ENCODE measurements around the gene SYP.
"Not testable (repeated sequence)": the region's sequence is repeated elsewhere in the genome, so short reads cannot be mapped to it uniquely, and the experiment has no call there.

Gene SYP

DNA sequence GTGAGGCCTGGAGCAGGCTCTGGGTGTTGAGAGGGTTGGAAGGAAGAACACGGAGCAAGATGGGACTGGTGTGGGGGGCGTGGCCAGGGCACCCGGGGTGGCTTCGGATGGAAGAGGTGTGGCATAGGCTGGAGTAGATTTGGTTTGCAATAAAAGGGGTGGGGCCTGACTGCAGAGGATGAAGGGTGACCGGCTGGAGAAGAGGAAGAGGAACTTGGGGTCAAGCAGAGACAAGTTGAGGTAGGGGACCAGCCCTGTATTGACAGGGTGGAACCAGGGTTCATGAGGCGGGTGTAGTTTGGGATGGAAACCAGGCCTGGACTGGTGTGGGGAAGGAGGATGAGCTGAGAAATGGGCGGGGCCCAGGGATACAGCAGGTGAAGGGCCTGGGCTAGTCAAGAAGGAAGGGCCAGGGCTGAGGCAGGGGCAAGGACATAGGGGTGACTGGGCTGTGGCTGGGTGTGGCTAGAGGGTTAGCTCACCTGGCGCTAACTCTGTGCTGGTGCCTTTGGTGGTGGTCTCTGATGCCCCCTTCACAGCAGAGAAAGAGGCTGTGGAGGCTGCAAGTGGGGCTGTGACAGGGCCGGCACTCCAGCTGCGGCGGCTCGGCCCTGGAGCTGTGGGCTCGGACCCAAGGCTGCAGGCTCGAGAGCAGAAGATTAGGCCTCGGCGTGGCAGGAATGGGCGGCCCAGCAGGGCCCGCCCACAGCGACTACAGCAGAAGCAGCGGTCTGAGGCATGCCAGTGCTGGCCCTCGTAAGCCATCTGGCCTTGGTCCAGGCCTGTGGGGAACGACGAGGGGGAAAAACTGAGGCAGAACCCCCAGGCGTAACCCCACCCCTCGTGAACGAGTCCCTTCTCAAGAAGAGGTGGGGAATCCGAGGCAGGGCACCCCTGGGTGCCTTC, 23.3 kb downstream of the SYP start:
- TF ChIP-seq, protein P1, sequence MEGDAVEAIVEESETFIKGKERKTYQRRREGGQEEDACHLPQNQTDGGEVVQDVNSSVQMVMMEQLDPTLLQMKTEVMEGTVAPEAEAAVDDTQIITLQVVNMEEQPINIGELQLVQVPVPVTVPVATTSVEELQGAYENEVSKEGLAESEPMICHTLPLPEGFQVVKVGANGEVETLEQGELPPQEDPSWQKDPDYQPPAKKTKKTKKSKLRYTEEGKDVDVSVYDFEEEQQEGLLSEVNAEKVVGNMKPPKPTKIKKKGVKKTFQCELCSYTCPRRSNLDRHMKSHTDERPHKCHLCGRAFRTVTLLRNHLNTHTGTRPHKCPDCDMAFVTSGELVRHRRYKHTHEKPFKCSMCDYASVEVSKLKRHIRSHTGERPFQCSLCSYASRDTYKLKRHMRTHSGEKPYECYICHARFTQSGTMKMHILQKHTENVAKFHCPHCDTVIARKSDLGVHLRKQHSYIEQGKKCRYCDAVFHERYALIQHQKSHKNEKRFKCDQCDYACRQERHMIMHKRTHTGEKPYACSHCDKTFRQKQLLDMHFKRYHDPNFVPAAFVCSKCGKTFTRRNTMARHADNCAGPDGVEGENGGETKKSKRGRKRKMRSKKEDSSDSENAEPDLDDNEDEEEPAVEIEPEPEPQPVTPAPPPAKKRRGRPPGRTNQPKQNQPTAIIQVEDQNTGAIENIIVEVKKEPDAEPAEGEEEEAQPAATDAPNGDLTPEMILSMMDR (IDR thresholded peaks at IDR 0.05; ENCODE audit: control extremely low read depth, extremely low read depth, low read depth, missing control alignments): no peak
- ChIA-PET POLR2A (no interaction called here), CTCF (interaction anchor here (1.0 to 1.2 kb wide), 2 partner anchors 13 to 14 kb away, joined by 3 to 4 read pairs; no protein-coding TSS in a partner anchor)
- DNase-seq (ENCODE audit: extremely low spot score): no peak

DNA sequence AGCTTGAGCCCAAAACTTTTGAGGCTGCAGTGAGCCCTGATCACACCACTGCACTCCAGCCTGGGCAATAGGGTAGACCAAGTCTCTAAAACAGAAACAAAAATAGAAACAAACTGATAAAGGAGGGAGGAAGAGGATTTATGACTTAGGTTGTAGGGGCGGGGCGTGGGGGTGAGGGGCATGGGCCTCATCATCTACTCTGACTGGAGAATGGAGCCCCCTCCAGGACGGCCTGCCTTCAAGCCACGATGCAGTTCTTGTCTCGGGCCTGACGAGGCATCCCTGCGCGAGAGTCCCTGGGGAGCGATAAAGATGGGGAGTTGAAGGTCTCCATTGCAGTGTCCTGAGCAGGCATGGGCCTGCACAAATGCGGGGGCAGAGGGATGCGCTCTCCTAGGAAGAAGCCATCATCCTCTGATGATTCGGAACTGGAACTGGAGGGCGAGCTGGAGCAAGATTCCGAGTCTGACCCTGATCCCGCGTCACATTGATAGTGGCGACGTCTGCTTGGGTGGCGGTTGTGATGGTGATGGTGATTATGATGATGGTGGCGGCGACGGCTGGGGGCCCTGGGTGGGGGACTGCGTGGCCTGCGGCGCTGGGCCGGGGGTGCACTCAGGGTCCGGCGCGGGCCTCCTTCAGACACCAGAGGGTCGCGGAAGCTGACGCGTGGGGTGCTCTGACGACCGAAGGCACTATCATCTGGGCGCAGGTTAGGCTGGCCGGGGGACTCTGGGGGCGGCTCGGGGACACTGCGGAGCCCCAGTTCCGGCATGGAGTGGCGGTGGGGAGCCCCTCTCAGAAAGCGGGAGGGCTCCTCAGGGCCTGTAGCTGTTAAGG, 24.3 kb downstream of the SYP start:
- CTCF ChIA-PET: interaction anchor here (0.7 to 1.5 kb wide), 3 partner anchors 9 to 20 kb away, joined by 3 to 4 read pairs (median 3); no protein-coding TSS in a partner anchor
- DNase-seq (ENCODE audit: extremely low spot score): no peak
- POLR2A ChIA-PET: no interaction called here
- TF ChIP-seq, protein P1 (IDR thresholded peaks at IDR 0.05; ENCODE audit: control extremely low read depth, extremely low read depth, low read depth, missing control alignments): no peak

DNA sequence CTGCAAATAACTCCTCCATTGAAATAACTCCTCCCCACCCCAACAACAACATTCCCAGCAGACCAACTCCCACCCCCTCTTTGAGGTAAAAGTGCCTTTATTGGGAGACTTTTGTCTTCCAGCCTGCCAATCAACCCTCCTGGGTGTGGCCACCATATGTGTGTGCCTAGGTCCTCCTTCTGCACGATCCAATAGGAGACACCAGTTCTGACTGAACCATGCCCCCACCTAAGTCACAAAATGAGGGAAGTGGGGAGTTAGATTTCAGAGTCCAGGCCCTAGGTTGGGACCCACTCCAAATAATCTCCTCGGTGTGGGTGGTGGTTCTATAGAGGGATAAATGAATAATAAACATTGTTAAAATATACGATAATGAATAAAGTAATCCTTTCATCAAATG, 25.3 kb downstream of the SYP start:
- TF ChIP-seq, protein P1 (IDR thresholded peaks at IDR 0.05; ENCODE audit: control extremely low read depth, extremely low read depth, low read depth, missing control alignments): no peak
- DNase-seq (ENCODE audit: extremely low spot score): no peak
- ChIA-PET CTCF (interaction anchor here (1.4 to 1.5 kb wide), 2 partner anchors 10 to 19 kb away, joined by 3 to 4 read pairs; no protein-coding TSS in a partner anchor), POLR2A (no interaction called here)

GRCh38 chrX:49173544-49173943, 26.4 kb downstream of the SYP start:
- DNase-seq (ENCODE audit: extremely low spot score); POLR2A ChIA-PET: not testable (repeated sequence)
- CTCF ChIA-PET: interaction anchor here (1.0 kb wide), 1 partner anchor 63 kb away, joined by 3 read pairs; no protein-coding TSS in a partner anchor

GRCh38 chrX:49172280-49172780, 27.7 kb downstream of the SYP start:
- peak; percentile 62 for DNase-seq (ENCODE audit: extremely low spot score)
- CTCF ChIA-PET: interaction anchor here (1.0 to 2.0 kb wide), 2 partner anchors 9 to 61 kb away, joined by 3 to 7 read pairs; no protein-coding TSS in a partner anchor
- POLR2A ChIA-PET: no interaction called here
- TF ChIP-seq, protein P1 (IDR thresholded peaks at IDR 0.05; ENCODE audit: control extremely low read depth, extremely low read depth, low read depth, missing control alignments): no peak

DNA sequence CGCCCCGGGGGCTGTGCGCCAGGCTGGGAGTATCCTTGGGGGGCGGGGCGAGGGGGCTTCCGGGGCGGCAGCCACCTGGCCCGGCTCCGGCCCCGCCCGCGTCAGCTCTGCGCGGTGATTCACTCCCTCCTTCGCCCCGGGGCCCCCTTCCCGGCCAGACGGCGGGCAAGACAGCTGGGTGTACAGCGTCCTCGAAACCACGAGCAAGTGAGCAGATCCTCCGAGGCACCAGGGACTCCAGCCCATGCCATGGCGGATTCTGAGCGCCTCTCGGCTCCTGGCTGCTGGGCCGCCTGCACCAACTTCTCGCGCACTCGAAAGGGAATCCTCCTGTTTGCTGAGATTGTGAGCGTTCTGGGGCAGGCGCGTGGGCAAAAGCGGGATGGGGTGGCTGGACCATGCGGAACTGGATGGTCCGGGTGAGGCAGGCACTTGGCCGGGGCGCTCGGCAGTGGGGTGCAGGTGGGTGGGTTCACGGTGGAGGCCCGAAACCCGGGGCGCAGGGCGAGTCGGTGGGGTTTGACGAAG, 28.2 kb downstream of the SYP start, which contains the start of gene PLP2:
Gene PLP2, plus strand, starts transcription at position 147 of the 528 bp plus-strand sequence. Its CDS starts 103 bp downstream, at position 250.
- TF ChIP-seq, protein P1 (IDR thresholded peaks at IDR 0.05; ENCODE audit: control extremely low read depth, extremely low read depth, low read depth, missing control alignments): no peak

More for the DNA sequence above, 28.2 kb downstream of the SYP start, which contains the start of gene PLP2:
- DNase-seq (ENCODE audit: extremely low spot score): peak; percentile 50
- ChIA-PET POLR2A (no interaction called here), CTCF (interaction anchor here (1.2 to 2.0 kb wide), 2 partner anchors 8 to 16 kb away, joined by 4 to 7 read pairs; no protein-coding TSS in a partner anchor)

All from GM10248 (cell line).